22Rv1 (cell line): Measurements from ENCODE around the gene MYO10.
"Not testable (repeated sequence)": the region's sequence is repeated elsewhere in the genome, so short reads cannot be mapped to it uniquely, and the experiment has no call there.

Experiments
- H3K27ac ChIP-seq: fragments of 450-650 bp; 2 replicates; pipeline ENCODE4 v1.5.1; 2017
- ZFX ChIP-seq: fragments of 450-650 bp; IDR thresholded peaks from 2 replicates; pipeline ENCODE4 v1.6.1; 2017; ENCODE audit warnings: antibody characterized with exemption, borderline replicate concordance
- TF ChIP-seq, protein P1 (sequence below): fragments of 450-650 bp; IDR thresholded peaks from 2 replicates; pipeline ENCODE4 v1.5.1; 2017; ENCODE audit warnings: mild to moderate bottlenecking

Gene MYO10

DNA sequence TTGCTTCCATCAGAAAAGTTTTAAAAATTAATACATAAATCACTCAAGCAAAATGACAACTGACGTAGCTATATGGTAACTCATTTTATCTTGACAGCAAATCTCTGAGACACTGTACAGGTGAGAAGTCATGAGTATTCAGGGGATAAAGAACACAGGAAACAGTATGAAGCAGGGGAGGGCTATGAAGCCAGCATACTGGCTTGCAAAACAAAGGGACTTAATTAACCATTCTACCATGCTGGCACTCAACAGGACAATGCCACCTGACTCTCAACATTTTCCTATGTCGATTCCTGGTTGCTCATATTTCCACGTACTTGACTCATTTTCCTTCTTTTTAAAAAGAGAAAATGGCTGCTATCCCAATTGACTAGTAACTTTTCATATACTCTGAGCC is 167.9 kb downstream of the MYO10 start:
- no peak overlapping the region for H3K27ac ChIP-seq
- TF ChIP-seq, protein P1, sequence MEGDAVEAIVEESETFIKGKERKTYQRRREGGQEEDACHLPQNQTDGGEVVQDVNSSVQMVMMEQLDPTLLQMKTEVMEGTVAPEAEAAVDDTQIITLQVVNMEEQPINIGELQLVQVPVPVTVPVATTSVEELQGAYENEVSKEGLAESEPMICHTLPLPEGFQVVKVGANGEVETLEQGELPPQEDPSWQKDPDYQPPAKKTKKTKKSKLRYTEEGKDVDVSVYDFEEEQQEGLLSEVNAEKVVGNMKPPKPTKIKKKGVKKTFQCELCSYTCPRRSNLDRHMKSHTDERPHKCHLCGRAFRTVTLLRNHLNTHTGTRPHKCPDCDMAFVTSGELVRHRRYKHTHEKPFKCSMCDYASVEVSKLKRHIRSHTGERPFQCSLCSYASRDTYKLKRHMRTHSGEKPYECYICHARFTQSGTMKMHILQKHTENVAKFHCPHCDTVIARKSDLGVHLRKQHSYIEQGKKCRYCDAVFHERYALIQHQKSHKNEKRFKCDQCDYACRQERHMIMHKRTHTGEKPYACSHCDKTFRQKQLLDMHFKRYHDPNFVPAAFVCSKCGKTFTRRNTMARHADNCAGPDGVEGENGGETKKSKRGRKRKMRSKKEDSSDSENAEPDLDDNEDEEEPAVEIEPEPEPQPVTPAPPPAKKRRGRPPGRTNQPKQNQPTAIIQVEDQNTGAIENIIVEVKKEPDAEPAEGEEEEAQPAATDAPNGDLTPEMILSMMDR: no peak
- TF ChIP-seq ZFX: no peak

DNA sequence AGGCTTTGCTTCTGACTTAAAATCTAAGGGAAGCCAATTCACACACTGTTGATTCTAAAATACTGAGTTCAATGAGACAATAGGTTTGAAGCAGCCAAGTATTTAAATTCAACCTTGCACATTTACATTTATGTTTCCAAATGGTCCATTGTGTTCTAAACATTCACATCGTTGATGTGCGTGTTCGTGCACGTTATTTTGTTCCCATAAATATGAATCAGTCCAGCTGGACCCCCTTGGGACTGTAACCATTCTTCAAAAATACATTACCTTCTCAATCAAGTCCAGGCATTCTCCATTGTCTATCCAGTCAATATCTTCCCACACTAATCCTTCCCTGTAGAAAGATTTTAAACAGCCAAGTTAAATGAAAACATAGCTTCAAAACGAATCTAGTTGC is 172.9 kb downstream of the MYO10 start:
- no peak overlapping the region for H3K27ac ChIP-seq
- TF ChIP-seq, protein P1: no peak
- no peak for TF ChIP-seq ZFX

DNA sequence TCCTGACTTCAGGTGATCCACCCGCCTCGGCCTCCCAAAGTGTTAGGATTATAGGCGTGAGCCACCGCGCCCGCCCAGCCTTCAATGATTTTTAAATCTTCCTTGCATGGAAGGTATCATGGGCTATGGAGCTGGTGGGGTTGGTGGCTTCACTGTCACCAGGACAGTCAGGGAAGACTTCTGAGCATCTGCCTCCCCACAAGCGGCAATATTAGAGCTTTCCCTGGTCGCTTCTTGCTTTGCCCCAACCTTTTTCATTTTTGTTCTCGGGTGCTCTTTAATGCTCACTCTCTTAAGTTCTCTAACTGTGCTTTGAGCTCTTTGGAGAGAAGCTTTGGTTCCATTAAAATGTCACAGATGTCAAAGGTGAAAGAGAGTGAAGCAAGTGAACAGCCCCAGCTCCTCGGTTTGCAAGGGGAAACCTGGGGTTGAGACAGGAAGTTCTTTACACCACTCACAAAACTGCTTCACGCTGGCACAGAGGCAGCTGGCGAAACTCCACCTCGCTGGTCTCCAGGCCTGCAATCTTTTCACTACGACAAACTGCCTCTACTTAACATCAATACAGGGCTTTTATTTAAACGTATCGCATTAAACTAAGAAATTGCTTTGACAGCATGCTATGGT is 176.8 kb downstream of the MYO10 start:
- TF ChIP-seq, protein P1: no peak
- no peak for TF ChIP-seq ZFX
- H3K27ac ChIP-seq: no peak overlapping the region

DNA sequence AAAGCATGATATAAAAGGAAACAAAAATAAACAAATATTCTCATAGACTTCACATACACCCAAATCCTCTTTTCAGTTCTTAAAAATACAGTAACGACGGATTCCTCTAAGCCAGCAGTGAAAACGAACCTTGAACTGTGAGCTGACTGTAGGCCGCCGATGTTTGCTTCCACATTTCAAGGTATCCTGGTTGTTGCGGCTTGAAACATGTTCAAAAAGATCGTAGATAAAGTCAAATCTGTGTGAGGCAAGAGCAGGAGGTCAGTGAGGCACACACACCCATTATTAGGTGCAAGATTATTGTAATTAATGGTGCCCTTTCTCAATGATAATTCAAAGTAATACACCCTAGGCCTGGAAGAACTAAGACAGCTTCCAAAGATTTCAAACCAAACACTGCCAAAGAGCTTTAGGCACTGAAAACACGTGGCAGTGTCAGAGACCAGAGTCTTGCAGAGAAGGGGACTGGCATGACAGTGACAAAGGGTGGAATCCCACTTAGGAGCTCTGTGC is 178.0 kb downstream of the MYO10 start:
- no peak overlapping the region for H3K27ac ChIP-seq
- TF ChIP-seq, protein P1: no peak
- no peak for TF ChIP-seq ZFX

DNA sequence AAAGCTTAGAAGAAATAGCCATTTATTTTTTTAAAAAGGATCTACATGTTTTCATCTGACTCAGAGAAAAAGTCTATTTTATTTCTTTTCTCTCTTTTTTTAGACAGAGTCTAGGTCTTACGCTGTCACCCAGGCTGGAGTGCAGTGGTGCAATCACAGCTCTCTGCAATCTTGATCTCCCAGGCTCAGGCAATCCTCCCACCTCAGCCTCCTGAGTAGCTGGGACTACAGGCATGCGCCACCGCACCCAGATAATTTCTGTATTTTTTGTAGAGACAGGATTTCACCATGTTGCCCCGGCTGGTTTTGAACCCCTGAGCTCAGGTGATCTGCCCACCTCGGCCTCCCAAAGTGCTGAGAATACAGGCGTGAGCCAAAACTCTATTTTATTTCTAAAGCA is 178.5 kb downstream of the MYO10 start:
- H3K27ac ChIP-seq: not testable (repeated sequence)

DNA sequence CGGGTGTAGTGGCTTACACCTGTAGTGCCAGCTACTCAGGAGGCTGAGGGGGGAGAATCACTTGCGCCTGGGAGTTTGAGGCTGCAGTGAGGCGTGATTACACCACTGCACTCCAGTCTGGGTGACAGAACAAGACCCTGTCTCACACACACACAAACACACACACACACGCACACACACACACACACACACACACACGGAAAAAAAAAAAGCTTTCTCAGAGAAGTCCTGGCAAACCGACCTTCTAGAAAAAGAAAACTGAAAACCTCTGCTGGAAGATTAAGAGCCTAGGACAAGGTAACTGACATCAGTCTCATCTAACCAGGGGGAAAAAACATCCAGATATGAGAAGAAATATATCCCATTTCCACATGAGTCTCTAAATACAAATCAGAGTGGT is 178.9 kb downstream of the MYO10 start:
- no peak for TF ChIP-seq ZFX
- TF ChIP-seq, protein P1: no peak

DNA sequence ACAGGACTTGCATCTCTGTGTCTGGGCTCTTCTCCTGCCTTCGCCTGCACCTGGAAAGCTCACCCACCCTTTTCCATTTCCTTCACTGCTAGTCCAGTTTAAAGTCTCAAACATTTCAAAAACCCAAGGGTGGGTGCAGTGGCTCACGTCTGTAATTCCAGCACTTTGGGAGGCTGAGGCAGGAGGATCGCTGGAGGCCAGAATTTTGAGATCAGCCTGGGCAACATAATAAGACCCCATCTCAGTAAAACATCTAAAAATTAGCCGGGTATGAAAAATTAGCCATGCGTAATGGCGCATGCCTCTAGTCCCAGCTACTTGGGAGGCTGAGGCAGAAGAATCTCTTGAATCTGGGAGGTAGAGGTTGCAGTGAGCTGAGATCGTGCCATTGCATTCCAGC is 179.4 kb downstream of the MYO10 start:
- H3K27ac ChIP-seq: no peak overlapping the region
- TF ChIP-seq, protein P1: no peak
- TF ChIP-seq ZFX: no peak

More for the DNA sequence above, 178.9 kb downstream of the MYO10 start:
- no peak overlapping the region for H3K27ac ChIP-seq

DNA sequence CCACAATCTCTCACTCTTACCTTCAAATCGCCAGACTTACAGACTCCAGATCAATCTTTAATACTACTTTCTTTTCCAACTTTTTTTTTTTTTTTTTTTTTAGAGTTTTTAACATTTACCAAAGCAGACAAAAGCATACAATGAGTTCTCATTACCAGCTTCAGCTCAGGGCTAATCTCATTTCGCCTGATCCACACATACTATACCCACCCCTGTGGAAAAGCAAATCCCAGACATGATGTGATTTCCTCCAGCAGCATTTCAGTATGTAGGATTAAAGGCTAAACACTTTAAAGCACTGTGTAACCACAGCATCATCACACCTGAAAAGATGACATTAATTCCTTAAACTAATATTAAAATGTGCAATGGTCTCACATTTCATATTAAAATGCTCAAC is 180.4 kb downstream of the MYO10 start:
- no peak for TF ChIP-seq ZFX
- TF ChIP-seq, protein P1: no peak
- H3K27ac ChIP-seq: no peak overlapping the region
